ENCODE measurements around the gene CACNA2D3. TPM values are rescaled to one million over a fixed set of nuclear protein-coding genes. Genes with fewer than 3 reads are reported as not detected.

Gene CACNA2D3
- polyA plus RNA-seq, 3 donors: 8.3 to 21.5 (median 10.4) TPM

- Histone ChIP-seq H3K9ac (ENCODE audit: insufficient read depth, low read length, poor library complexity, severe bottlenecking) (no peak overlapping the region), H4K20me1 (ENCODE audit: insufficient read depth, low read length) (no peaks in the 10 kb centered on the region), H3K36me3 (replicated peaks in 1 of 2; ENCODE audit: control insufficient read depth in 1 of 2, insufficient read depth in 2 of 2, low read length in 2 of 2) (no peaks in the 10 kb centered on the region), H3K4me3 (replicated peaks in 1 of 3; ENCODE audit: low read depth in 2 of 3, low read length in 3 of 3) (no peak overlapping the region), H2AFZ (ENCODE audit: insufficient read depth, low read depth, low read length, poor library complexity, severe bottlenecking) (no peak overlapping the region), H3K79me2 (ENCODE audit: insufficient read depth, low read length) (no peaks in the 10 kb centered on the region), H3K4me2 (replicated peaks; ENCODE audit: extremely low read depth, low read length, poor library complexity, severe bottlenecking) (no peak overlapping the region), H3K4me1 (ENCODE audit: control insufficient read depth in 1 of 2, insufficient read depth in 2 of 2, low read length in 2 of 2) (peaks cover 0 to 7% of the 10 kb centered on the region in 2 donors), H3K9me3 (replicated peaks in 1 of 2; ENCODE audit: control insufficient read depth in 1 of 2, insufficient read depth in 1 of 2, low read length in 2 of 2) (no peaks in the 10 kb centered on the region), H3K27ac (ENCODE audit: low read depth in 1 of 2, low read length in 2 of 2) (no peak overlapping the region), H3K27me3 (ENCODE audit: control insufficient read depth in 2 of 2, insufficient read depth in 2 of 2, low read length in 2 of 2) (no peaks in the 10 kb centered on the region)
- H3K27ac Mint-ChIP-seq: no peak overlapping the region
- no peak overlapping the region for H3K4me3 Mint-ChIP-seq
- peaks cover 1 to 16% (median 7%) of the 10 kb centered on the region in 3 donors for H3K27me3 Mint-ChIP-seq (ENCODE audit: low read depth in 3 of 3)
- intact Hi-C loops (cut with micrococcal nuclease): loop anchor here (10.0 kb wide), 2 partner anchors 317 to 1397 kb away; no protein-coding TSS in a partner anchor
- H3K36me3 Mint-ChIP-seq: no peaks in the 10 kb centered on the region
- H3K4me1 Mint-ChIP-seq: peaks cover 4% of the 10 kb centered on the region
- WGBS (ENCODE audit: insufficient coverage): no CpG with 5 or more reads among the region's 3 CpGs
- no peak for DNase-seq
- TF ChIP-seq CTCF (IDR thresholded peaks at IDR 0.05): no peak
- peaks cover 0 to 1% (median 0%) of the 10 kb centered on the region in 7 donors for H3K9me3 Mint-ChIP-seq
Measured at GRCh38 chr3:54857343-54857742, 735.0 kb downstream of the CACNA2D3 start.

- Mint-ChIP-seq H3K9me3 (peaks cover 0 to 1% (median 0%) of the 10 kb centered on the region in 7 donors), H3K27ac (peak overlapping the region in 1 of 7 donors; percentile 26), H3K36me3 (no peaks in the 10 kb centered on the region), H3K4me1 (peaks cover 12% of the 10 kb centered on the region), H3K27me3 (ENCODE audit: low read depth in 3 of 3) (peaks cover 0 to 16% (median 7%) of the 10 kb centered on the region in 3 donors), H3K4me3 (no peak overlapping the region)
- H2AFZ ChIP-seq (ENCODE audit: insufficient read depth, low read depth, low read length, poor library complexity, severe bottlenecking): no peak overlapping the region
- intact Hi-C loops (cut with micrococcal nuclease): loop anchor here (10.0 kb wide), 2 partner anchors 317 to 1397 kb away; no protein-coding TSS in a partner anchor
- peaks cover 3 to 16% of the 10 kb centered on the region in 2 donors for H3K4me1 ChIP-seq (ENCODE audit: control insufficient read depth in 1 of 2, insufficient read depth in 2 of 2, low read length in 2 of 2)
- no peak for DNase-seq
- no peaks in the 10 kb centered on the region for H3K36me3 ChIP-seq (replicated peaks in 1 of 2; ENCODE audit: control insufficient read depth in 1 of 2, insufficient read depth in 2 of 2, low read length in 2 of 2)
- no peaks in the 10 kb centered on the region for H4K20me1 ChIP-seq (ENCODE audit: insufficient read depth, low read length)
- H3K27ac ChIP-seq (ENCODE audit: low read depth in 1 of 2, low read length in 2 of 2): no peak overlapping the region
- no peak overlapping the region for H3K4me3 ChIP-seq (replicated peaks in 1 of 3; ENCODE audit: low read depth in 2 of 3, low read length in 3 of 3)
- no peaks in the 10 kb centered on the region for H3K9me3 ChIP-seq (replicated peaks in 1 of 2; ENCODE audit: control insufficient read depth in 1 of 2, insufficient read depth in 1 of 2, low read length in 2 of 2)
- H3K9ac ChIP-seq (ENCODE audit: insufficient read depth, low read length, poor library complexity, severe bottlenecking): no peak overlapping the region
- H3K4me2 ChIP-seq (replicated peaks; ENCODE audit: extremely low read depth, low read length, poor library complexity, severe bottlenecking): no peak overlapping the region
- H3K79me2 ChIP-seq (ENCODE audit: insufficient read depth, low read length): no peaks in the 10 kb centered on the region
- no peak for TF ChIP-seq CTCF (IDR thresholded peaks at IDR 0.05)
- WGBS (ENCODE audit: insufficient coverage): no CpG with 5 or more reads among the region's 4 CpGs
- H3K27me3 ChIP-seq (ENCODE audit: control insufficient read depth in 2 of 2, insufficient read depth in 2 of 2, low read length in 2 of 2): no peaks in the 10 kb centered on the region
Measured at GRCh38 chr3:54858093-54858785, 735.9 kb downstream of the CACNA2D3 start.

Measured in CD14-positive monocyte (primary cell).